Mucosa of gallbladder (tissue), 1 donor: ENCODE measurements around the gene TMEM135. TPM values are rescaled to one million over a fixed set of nuclear protein-coding genes. Genes with fewer than 3 reads are reported as not detected.
"Not testable (repeated sequence)": the region's sequence is repeated elsewhere in the genome, so short reads cannot be mapped to it uniquely, and the experiment has no call there.

Experiments used
- DNase-seq: peaks from one replicate; pipeline ENCODE4 v3.0.0-alpha.2; 2020; ENCODE audit warnings: low spot score
- total RNA-seq: library from RNA; stranded (reverse); gene quantifications from one replicate; pipeline ENCODE4 v1.2.1, GENCODE V29; 2021
- donor health status: DM: no; HTN: no; CAD: no.

The TMEM135 gene
- total RNA-seq, 1 donor from 2014 or later: 23.7 TPM

DNA sequence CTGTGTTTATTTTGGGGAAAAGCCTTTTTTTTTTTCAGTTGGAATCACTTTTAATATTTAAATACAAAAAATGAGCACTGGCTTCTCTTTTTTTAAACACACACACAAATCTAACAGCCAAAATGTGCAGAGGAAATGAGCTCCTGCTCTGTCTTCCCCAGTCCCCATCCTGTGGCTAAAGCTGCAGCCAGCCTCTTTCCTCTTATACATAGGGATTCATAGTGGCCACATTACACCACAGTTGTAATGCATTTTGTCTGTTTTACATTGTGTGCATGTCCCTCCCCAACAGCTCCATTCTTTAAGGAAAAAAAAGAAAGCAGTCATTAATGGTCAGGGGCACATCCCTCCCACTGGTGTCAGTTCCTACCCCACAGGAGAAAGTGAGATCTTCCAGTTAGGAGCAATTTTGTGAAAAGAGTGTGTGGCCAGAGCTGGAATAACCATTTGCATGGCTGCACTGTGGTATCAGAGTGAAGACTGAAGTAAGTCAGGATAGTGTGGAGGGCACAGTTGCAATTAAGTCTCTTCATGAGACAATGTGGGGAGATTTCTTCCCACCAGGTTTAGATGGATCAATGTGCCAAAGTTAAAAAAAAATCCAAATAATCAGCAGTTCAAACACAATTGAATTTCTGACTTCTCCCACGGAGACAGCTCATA, 220.6 kb downstream of the TMEM135 start:
- DNase-seq: no peak

DNA sequence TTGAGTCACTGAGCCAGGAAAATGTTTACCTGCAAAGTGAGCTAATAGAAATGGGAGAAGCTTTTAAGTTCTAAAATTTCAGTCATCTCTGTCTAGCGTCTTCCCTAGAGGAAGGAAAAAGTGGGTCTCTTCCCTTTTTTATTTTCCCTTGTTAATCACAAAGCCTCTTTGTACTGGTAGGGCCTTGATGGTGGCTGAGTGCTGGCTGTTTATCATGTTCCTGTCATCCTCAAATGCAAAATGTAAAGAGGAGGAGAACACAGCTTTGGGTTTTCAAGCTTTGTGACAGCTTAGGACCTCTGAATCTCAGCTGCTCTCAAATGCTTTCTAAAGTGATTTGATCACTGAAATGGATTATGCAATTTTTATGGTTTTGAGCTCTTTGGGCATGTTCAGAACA, 222.0 kb downstream of the TMEM135 start:
- DNase-seq: no peak

- DNase-seq: no peak
Observed at GRCh38 chr11:87260811-87261210, 223.1 kb downstream of the TMEM135 start.

DNA sequence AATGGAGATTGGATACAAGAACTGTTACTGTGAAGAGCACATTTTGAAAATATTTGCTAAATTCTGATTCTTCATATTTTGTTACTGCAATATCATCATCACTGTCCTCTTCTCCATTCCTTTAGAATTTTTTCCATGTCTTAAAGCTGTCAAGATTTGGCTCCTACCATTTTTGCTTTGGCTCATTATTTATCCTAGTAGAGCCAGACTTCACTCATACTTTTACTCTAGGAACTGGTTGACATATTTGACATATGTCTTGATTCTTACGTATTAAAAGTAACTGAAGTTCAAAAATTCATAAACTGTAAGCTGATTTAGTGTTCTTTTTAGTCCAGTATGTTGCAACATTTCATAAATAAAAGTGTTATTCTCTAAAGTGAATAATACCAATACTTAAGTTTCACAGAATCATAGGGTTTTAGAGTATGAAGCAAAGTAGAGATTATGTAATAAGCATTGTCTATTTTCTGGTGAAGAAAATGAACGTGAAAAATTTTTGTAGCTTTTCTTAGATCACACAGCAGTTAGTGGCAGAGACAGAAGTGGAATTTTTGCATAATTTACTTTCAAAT, 225.6 kb downstream of the TMEM135 start:
- DNase-seq: no peak

DNA sequence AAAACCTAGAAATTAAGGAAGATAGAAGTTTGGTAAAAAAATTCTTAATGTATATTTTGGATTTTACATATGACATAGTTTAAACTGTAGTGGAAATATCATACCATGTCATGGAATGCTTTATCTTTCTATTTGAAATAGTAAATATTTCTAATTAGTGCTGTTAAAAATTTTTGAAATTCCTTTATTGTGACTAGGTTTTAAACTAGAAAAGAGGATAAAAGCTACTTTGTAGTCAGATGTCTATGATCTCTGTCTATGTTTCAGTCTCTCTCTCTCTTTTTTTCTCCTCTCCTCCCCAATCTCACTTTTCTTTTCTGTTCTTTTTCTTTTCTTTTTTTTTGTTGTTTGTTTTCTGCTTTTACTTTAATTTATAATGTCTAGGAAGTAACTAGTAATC, 226.2 kb downstream of the TMEM135 start:
- DNase-seq: no peak

DNA sequence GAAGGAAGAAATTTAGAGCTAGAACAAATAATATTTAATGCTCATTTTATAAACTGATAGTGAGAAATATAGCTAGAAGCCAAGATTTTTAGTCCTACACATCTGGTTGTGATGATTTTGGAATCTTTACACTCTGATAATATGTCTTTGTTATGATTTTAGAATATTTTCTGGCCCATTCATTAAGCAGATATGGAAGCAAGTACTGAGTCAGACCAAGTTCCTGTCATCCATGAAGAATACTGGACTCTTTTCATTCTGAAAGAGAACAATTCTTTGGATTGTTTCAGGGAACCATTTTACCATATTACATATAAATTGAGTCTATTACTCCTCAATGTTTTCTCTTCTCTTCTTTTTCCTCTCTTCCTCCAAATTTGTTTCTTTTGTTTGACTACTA, 227.4 kb downstream of the TMEM135 start:
- no peak for DNase-seq

- no peak for DNase-seq
Observed at GRCh38 chr11:87265979-87266378, 228.2 kb downstream of the TMEM135 start.

- no peak for DNase-seq
Observed at GRCh38 chr11:87266751-87267150, 229.0 kb downstream of the TMEM135 start.

- not testable (repeated sequence) for DNase-seq
Observed at GRCh38 chr11:87271951-87272350, 234.2 kb downstream of the TMEM135 start.

DNA sequence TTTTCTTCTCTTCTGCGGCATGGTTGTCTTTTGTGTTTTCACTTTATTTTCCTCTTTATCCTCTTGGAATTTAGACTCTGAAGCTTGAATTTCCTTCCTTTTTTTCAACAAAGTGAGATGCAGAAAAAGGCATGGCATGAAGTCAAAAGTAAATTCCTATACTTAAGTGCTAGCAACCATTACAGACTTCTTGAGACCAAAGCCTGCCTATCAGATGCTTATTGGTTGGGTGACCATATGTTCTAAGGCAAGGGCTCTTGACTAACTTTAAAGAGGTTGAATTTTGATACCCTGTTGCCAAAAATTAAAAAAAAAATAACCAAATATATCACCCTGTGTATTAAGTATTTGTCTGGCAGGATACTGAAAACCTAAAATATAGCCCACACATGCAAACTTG, 237.4 kb downstream of the TMEM135 start:
- no peak for DNase-seq

DNA sequence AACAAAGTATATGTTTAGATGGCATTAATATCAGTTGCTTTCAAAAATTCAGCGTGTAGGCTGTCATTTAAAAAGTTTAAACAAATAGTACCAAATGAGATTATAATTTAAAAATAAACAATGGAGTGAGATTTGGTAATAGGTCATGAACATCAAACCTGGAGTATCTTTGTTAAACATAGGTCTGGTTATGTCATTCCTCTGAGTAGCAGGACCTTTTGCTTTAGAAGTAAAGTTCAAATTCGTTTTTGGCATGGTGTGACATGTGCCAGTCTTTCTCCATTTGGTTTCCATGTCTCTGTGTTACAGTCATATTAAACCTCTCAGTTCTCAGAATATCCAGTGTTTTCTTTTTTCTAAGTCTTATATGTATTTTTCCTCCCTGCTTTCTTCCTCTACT, 242.4 kb downstream of the TMEM135 start:
- no peak for DNase-seq

GRCh38 chr11:87281496-87281895, 243.8 kb downstream of the TMEM135 start:
- no peak for DNase-seq

DNA sequence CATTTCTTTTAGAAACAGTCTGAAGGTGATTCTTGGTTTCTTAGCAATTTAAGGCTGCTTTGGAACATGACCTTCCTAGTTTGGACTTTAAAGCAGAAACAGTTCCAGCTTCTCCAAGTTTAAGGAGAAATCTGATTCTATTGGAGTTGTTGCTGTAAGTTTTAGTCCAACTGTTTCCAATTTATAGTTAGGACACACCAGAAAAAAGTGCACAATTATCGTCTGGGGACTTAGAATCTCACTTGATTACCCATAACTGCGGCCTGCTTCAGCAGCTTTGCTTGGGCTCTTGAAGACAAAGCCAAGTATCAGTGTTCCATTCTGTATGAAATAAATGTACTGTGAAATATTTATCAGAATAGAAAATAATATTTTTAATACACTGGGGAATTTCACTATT, 246.6 kb downstream of the TMEM135 start:
- DNase-seq: no peak

GRCh38 chr11:87285674-87286073, 247.9 kb downstream of the TMEM135 start:
- DNase-seq: not testable (repeated sequence)

GRCh38 chr11:87286338-87286737, 248.6 kb downstream of the TMEM135 start:
- DNase-seq: no peak

DNA sequence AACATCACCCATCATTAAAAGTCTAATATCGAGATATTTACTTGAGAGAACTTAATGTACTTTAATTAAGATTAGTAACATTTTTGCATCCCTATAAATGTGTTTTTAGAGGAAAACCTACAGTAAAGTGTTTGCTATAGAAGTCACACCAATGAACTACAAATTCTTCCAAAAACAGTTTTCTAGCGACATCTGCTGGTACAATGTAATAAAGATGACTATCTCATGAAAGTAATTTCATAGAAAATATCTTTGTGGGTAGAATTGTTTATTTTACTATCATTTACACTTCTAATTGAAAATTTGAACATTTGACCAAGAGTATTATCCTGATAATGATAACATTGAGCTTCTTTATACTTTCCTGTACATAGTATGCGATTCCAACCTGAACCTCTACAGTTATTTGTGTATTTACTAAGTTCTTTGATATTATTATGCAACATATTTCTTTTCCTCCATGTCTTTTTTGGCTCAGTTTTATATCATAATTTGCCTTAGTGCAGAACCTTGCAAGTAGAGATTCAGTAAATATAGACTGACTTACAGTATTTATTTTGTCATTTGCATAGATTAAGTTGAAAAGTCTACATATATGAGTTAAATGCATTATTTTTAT, 252.7 kb downstream of the TMEM135 start:
- no peak for DNase-seq

DNA sequence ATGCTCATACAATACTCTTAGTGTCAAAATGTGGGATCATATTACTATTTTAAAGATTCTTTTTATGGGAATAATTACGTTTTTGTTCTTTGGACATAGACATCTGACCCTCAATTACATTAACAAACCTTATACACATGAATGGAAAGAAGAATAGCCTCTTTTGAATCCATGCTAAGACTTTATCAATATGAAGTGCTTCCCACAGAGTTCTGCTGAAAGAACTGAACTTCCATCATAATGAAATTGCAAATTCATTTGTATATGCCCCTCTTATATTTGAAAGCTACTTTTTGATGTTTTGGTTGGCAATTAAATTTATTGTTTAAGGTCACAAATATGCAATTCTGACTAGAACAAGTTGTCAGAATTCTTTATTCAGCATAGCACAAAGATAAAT, 254.9 kb downstream of the TMEM135 start:
- no peak for DNase-seq

DNA sequence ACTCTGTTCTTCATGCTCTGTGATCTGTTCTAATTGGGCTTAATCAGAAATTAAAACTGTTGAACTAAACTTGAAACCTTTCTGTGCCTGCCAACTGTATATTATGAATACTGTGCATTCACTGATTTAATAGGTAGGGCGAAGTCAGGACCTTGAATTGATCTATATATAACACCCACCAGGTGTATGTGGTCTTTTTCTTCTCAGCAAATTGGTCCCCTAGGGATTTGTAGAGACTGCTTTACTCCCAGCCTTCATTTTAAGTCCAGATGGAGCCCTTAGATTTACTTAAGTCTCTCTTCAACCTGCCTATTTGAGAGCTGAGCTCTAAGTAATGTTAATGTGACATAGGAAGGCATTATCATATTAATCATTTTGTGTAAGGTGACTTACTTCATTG, 257.5 kb downstream of the TMEM135 start:
- no peak for DNase-seq

GRCh38 chr11:87296627-87297026, 258.9 kb downstream of the TMEM135 start:
- no peak for DNase-seq

GRCh38 chr11:87298155-87298554, 260.4 kb downstream of the TMEM135 start:
- DNase-seq: no peak

DNA sequence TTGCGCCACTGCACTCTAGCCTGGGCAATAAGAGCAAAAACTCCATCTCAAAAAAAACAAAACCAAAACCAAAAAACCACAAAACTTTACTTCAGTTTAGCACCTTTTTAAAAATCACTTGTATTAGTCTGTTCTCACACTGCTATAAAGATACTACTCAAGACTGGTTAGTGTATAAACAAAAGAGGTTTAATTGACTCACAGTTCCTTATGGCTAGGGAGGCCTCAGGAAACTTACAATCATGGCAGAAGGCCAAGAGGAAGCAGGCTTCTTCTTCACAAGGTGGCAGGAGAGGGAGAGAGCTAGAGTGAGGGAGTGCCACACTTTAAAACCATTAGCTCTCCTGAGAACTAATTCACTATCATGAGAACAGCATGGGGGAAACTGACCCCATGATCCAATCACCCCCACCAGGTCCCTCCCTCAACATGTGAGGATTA, 261.3 kb downstream of the TMEM135 start:
- DNase-seq: no peak

DNA sequence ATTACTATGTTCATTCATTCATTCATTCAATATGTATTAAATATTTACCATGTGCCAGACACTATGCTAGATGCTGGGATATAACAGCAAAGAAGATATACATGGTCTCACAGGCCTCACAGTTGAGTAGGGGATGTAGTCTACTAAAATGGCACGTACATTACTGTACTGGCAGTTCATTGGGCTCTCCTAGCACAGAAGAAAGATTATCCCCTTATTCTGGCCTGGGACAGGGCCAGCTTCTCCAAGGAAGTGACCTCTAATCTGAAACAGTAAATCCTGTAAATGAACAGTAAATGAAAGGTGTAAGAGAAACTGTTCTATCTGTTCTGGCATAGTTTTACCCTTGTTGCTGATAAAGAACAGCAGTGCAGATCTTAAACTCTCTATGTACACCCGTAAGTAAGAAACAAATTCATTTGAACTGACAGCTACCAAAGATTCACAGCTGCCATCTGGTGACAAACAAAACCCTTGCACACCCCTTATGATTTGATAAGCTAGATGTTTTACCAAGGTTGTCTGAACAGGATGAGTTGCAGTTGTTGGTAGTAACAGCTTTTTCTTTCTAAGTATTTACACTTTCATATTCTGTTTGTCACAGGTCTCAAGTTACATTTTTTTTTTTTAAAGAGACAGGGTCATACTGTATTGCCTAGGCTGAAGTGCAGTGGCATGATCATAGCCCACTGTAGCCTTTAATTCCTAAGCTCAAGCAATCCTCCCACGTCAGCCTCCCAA, 263.1 kb downstream of the TMEM135 start:
- no peak for DNase-seq
